ENCODE measurements around the gene CTXN1.

The CTXN1 gene

GRCh38 chr19:7879836-7880235, 46.1 kb downstream of the CTXN1 start:
- Mint-ChIP-seq H3K36me3 (peaks cover 2% of the 10 kb centered on the region), H3K9me3 (peaks cover 2% of the 10 kb centered on the region), H3K4me3 (no peak overlapping the region), H3K4me1 (peaks cover 3% of the 10 kb centered on the region), H3K27me3 (peaks cover 8% of the 10 kb centered on the region), H3K27ac (no peak overlapping the region)
- ATAC-seq (ENCODE audit: low read depth) (no peak), DNase-seq (ENCODE audit: low spot score in 2 of 2) (no peak)

DNA sequence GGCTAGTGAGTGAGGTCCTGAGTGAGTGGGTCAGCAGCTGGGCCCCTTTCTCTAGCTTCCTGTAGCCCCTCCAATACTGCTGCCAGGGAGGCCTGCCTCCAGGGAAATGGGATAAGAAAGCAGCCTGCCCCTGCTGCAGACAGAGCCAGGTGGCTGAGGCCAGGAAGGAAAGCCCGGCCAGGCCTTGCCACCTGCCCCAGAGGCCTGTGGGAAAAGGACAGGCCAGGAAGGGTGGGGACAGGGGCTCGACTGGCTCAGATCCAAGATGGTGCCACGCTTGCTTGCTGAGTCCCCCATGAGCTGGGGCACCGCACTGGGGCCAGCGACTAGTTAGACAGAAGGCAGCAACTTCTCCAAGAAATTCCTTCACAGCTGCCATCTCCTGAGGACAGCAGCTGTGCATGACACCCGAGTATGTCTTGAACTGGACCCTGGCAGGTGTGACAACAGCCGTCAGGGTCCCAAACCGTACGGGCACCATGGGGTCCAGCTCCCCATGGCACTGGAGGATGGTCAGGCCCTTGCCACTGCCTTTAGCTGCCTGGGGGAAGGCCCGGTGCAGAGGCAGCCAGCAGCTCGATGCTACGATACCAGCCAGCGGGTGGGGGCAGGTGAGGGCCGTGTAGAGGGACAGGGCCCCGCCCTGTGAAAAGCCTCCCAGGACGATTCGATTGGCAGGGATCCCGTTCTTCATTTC, 46.7 kb downstream of the CTXN1 start:
- Mint-ChIP-seq H3K9me3 (peaks cover 2% of the 10 kb centered on the region), H3K36me3 (peaks cover 2% of the 10 kb centered on the region), H3K27ac (no peak overlapping the region), H3K4me1 (peaks cover 3% of the 10 kb centered on the region), H3K4me3 (no peak overlapping the region), H3K27me3 (peaks cover 8% of the 10 kb centered on the region)
- ATAC-seq (ENCODE audit: low read depth) (no peak), DNase-seq (ENCODE audit: low spot score in 2 of 2) (no peak)

- Mint-ChIP-seq H3K4me3 (no peak overlapping the region), H3K9me3 (no peaks in the 10 kb centered on the region), H3K4me1 (peaks cover 4% of the 10 kb centered on the region), H3K27me3 (peaks cover 11% of the 10 kb centered on the region), H3K36me3 (no peaks in the 10 kb centered on the region), H3K27ac (no peak overlapping the region)
- DNase-seq (ENCODE audit: low spot score in 2 of 2) (no peak), ATAC-seq (ENCODE audit: low read depth) (no peak)
These were observed 48.6 kb downstream of the CTXN1 start for GRCh38 chr19:7877249-7877836.

GRCh38 chr19:7874897-7875273, 51.0 kb downstream of the CTXN1 start:
- Mint-ChIP-seq H3K4me3 (no peak overlapping the region), H3K27me3 (peaks cover 26% of the 10 kb centered on the region), H3K36me3 (peaks cover 5% of the 10 kb centered on the region), H3K4me1 (peaks cover 23% of the 10 kb centered on the region), H3K27ac (no peak overlapping the region), H3K9me3 (peaks cover 7% of the 10 kb centered on the region)
- DNase-seq (ENCODE audit: low spot score in 2 of 2), result no peak
- no peak for ATAC-seq (ENCODE audit: low read depth)
